Measurements from ENCODE around the gene EFEMP2.
"Not testable (repeated sequence)": the region's sequence is repeated elsewhere in the genome, so short reads cannot be mapped to it uniquely, and the experiment has no call there.

EFEMP2 gene

GRCh38 chr11:65849771-65850216 lies 22.8 kb downstream of the EFEMP2 start:
- no peak overlapping the region for H3K4me3 ChIP-seq (ENCODE audit: low read length)
- 0 out of 2 replicates have a peak, but pooled peaks cover 2% of the 10 kb centered on the region for H3K27me3 ChIP-seq (ENCODE audit: control insufficient read depth, low read length)
- peaks cover 5% of the 10 kb centered on the region; the same call in 1 of the 2 replicates for H3K9me3 ChIP-seq (ENCODE audit: control insufficient read depth, insufficient read depth, low read length)
- H3K4me2 ChIP-seq (ENCODE audit: low read length), result no peak overlapping the region
- peaks cover 15% of the 10 kb centered on the region for H3F3A ChIP-seq (ENCODE audit: control insufficient read depth, insufficient read depth)
- H3K4me1 ChIP-seq (ENCODE audit: control insufficient read depth, low read length), result no peaks in the 10 kb centered on the region
- peaks cover 7% of the 10 kb centered on the region for H3K79me2 ChIP-seq (ENCODE audit: control insufficient read depth, low read length)
- no peaks in the 10 kb centered on the region for H3K9me2 ChIP-seq (replicated peaks; ENCODE audit: control insufficient read depth, low read length)
- TF ChIP-seq EZH2phosphoT487 (IDR thresholded peaks at IDR 0.05; ENCODE audit: borderline replicate concordance, low read length) (no peak), CTCF (IDR thresholded peaks at IDR 0.05; ENCODE audit: low read depth, low read length, poor library complexity, severe bottlenecking) (no peak)
- H4K20me1 ChIP-seq (ENCODE audit: control insufficient read depth, insufficient read depth, low read depth, low read length), result no peaks in the 10 kb centered on the region; the same call in 1 of the 2 replicates
- H3K27ac ChIP-seq (ENCODE audit: low read depth, low read length), result no peak overlapping the region
- H3K36me3 ChIP-seq (ENCODE audit: control insufficient read depth, low read length), result peaks cover 37% of the 10 kb centered on the region

- no peaks in the 10 kb centered on the region for H3K4me1 ChIP-seq (ENCODE audit: control insufficient read depth, low read length)
- no peaks in the 10 kb centered on the region for H3K9me2 ChIP-seq (replicated peaks; ENCODE audit: control insufficient read depth, low read length)
- H3K36me3 ChIP-seq (ENCODE audit: control insufficient read depth, low read length), result peaks cover 33% of the 10 kb centered on the region
- H3K27me3 ChIP-seq (ENCODE audit: control insufficient read depth, low read length), result 0 out of 2 replicates have a peak, but pooled peaks cover 2% of the 10 kb centered on the region
- peaks cover 5% of the 10 kb centered on the region; the same call in 1 of the 2 replicates for H3K9me3 ChIP-seq (ENCODE audit: control insufficient read depth, insufficient read depth, low read length)
- H3K27ac ChIP-seq (ENCODE audit: low read depth, low read length), result no peak overlapping the region
- no peak for TF ChIP-seq CTCF (IDR thresholded peaks at IDR 0.05; ENCODE audit: low read depth, low read length, poor library complexity, severe bottlenecking)
- no peak for TF ChIP-seq EZH2phosphoT487 (IDR thresholded peaks at IDR 0.05; ENCODE audit: borderline replicate concordance, low read length)
- H3F3A ChIP-seq (ENCODE audit: control insufficient read depth, insufficient read depth), result peaks cover 15% of the 10 kb centered on the region
- H3K79me2 ChIP-seq (ENCODE audit: control insufficient read depth, low read length), result peaks cover 3% of the 10 kb centered on the region; the same call in 1 of the 2 replicates
- no peaks in the 10 kb centered on the region; the same call in 1 of the 2 replicates for H4K20me1 ChIP-seq (ENCODE audit: control insufficient read depth, insufficient read depth, low read depth, low read length)
- no peak overlapping the region for H3K4me3 ChIP-seq (ENCODE audit: low read length)
- H3K4me2 ChIP-seq (ENCODE audit: low read length), result no peak overlapping the region
These were observed 23.2 kb downstream of the EFEMP2 start for GRCh38 chr11:65849366-65849765.

- peaks cover 15% of the 10 kb centered on the region for H3F3A ChIP-seq (ENCODE audit: control insufficient read depth, insufficient read depth)
- not testable (repeated sequence) for H3K4me3 ChIP-seq (ENCODE audit: low read length); H3K4me2 ChIP-seq (ENCODE audit: low read length); H4K20me1 ChIP-seq (ENCODE audit: control insufficient read depth, insufficient read depth, low read depth, low read length); H3K27ac ChIP-seq (ENCODE audit: low read depth, low read length); H3K79me2 ChIP-seq (ENCODE audit: control insufficient read depth, low read length); H3K27me3 ChIP-seq (ENCODE audit: control insufficient read depth, low read length); H3K9me3 ChIP-seq (ENCODE audit: control insufficient read depth, insufficient read depth, low read length); H3K4me1 ChIP-seq (ENCODE audit: control insufficient read depth, low read length); H3K9me2 ChIP-seq (replicated peaks; ENCODE audit: control insufficient read depth, low read length)
- peaks cover 26% of the 10 kb centered on the region for H3K36me3 ChIP-seq (ENCODE audit: control insufficient read depth, low read length)
These were observed 23.9 kb downstream of the EFEMP2 start for GRCh38 chr11:65848693-65849092.

DNA sequence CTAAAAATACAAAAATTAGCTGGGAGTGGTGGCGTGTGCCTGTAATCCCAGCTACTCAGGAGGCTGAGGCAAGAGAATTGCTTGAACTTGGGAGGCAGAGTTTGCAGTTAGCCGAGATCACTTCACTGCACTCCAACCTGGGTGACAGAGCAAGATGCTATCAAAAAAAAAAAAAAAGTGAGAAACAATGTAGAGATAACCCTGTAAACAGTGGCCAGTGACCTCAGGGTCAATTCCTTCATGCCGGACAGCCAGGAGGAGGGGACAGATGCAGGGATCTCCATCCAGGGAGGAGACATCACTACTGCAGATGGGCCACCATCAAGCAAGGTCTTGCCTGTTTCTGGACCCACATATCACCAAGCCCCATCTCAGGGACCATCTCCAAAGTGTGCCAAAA lies 24.9 kb downstream of the EFEMP2 start:
- Histone ChIP-seq H3K9me2 (replicated peaks; ENCODE audit: control insufficient read depth, low read length) (no peaks in the 10 kb centered on the region), H3K9me3 (ENCODE audit: control insufficient read depth, insufficient read depth, low read length) (peaks cover 5% of the 10 kb centered on the region; the same call in 1 of the 2 replicates), H3F3A (ENCODE audit: control insufficient read depth, insufficient read depth) (peaks cover 8% of the 10 kb centered on the region), H3K79me2 (ENCODE audit: control insufficient read depth, low read length) (no peaks in the 10 kb centered on the region), H3K4me2 (ENCODE audit: low read length) (no peak overlapping the region), H3K27me3 (ENCODE audit: control insufficient read depth, low read length) (0 out of 2 replicates have a peak, but pooled peaks cover 2% of the 10 kb centered on the region), H3K36me3 (ENCODE audit: control insufficient read depth, low read length) (peaks cover 17% of the 10 kb centered on the region), H3K27ac (ENCODE audit: low read depth, low read length) (no peak overlapping the region), H3K4me3 (ENCODE audit: low read length) (no peak overlapping the region), H3K4me1 (ENCODE audit: control insufficient read depth, low read length) (no peaks in the 10 kb centered on the region), H4K20me1 (ENCODE audit: control insufficient read depth, insufficient read depth, low read depth, low read length) (no peaks in the 10 kb centered on the region)
- TF ChIP-seq CTCF (IDR thresholded peaks at IDR 0.05; ENCODE audit: low read depth, low read length, poor library complexity, severe bottlenecking) (no peak), EZH2phosphoT487 (IDR thresholded peaks at IDR 0.05; ENCODE audit: borderline replicate concordance, low read length) (no peak)

Data from DOHH2 (cell line).